HT-29 (cell line): ENCODE results near the gene UNC13B. TPM values are rescaled to one million over a fixed set of nuclear protein-coding genes. Genes with fewer than 3 reads are reported as not detected.

Experiments used
- DNase-seq: peaks from one replicate; pipeline ENCODE4 v3.0.0-alpha.2; 2015; ENCODE audit warnings: low spot score
- total RNA-seq: library from RNA; depleted of rRNA; stranded (reverse); fragments of >200 nt; shearing (Covaris generic); gene quantifications from 2 replicates; pipeline ENCODE4 v1.2.3, GENCODE V29; 2014

Gene UNC13B
- total RNA-seq, 1 experiment from 2014 or later, result 11.8 TPM

GRCh38 chr9:35273591-35273990 is 111.8 kb downstream of the UNC13B start:
- no peak for DNase-seq

GRCh38 chr9:35274993-35275392 is 113.2 kb downstream of the UNC13B start:
- DNase-seq, result no peak

- no peak for DNase-seq
Measured at GRCh38 chr9:35277171-35277520, 115.3 kb downstream of the UNC13B start.

- DNase-seq, result no peak
Measured at GRCh38 chr9:35277628-35278359, 116.0 kb downstream of the UNC13B start.

- no peak for DNase-seq
Measured at GRCh38 chr9:35279946-35280345, 118.1 kb downstream of the UNC13B start.

GRCh38 chr9:35280399-35280798 is 118.6 kb downstream of the UNC13B start:
- no peak for DNase-seq

- DNase-seq, result no peak
Measured at GRCh38 chr9:35285731-35286130, 123.9 kb downstream of the UNC13B start.

- no peak for DNase-seq
Measured at GRCh38 chr9:35286381-35286780, 124.6 kb downstream of the UNC13B start.

GRCh38 chr9:35287987-35288632 is 126.3 kb downstream of the UNC13B start:
- DNase-seq, result no peak

GRCh38 chr9:35288778-35289177 is 127.0 kb downstream of the UNC13B start:
- no peak for DNase-seq

GRCh38 chr9:35293376-35293964 is 131.7 kb downstream of the UNC13B start:
- DNase-seq, result no peak

GRCh38 chr9:35294066-35294465 is 132.3 kb downstream of the UNC13B start:
- no peak for DNase-seq

- no peak for DNase-seq
Measured at GRCh38 chr9:35294556-35294955, 132.7 kb downstream of the UNC13B start.

GRCh38 chr9:35295369-35296036 is 133.7 kb downstream of the UNC13B start:
- no peak for DNase-seq

- no peak for DNase-seq
Measured at GRCh38 chr9:35303567-35303966, 141.8 kb downstream of the UNC13B start.

GRCh38 chr9:35306283-35306682 is 144.5 kb downstream of the UNC13B start:
- no peak for DNase-seq

GRCh38 chr9:35308316-35308715 is 146.5 kb downstream of the UNC13B start:
- DNase-seq, result no peak

- DNase-seq, result no peak
Measured at GRCh38 chr9:35311891-35312639, 150.3 kb downstream of the UNC13B start.

- no peak for DNase-seq
Measured at GRCh38 chr9:35313460-35313859, 151.7 kb downstream of the UNC13B start.

GRCh38 chr9:35313916-35314315 is 152.1 kb downstream of the UNC13B start:
- DNase-seq, result no peak

- no peak for DNase-seq
Measured at GRCh38 chr9:35318741-35319140, 156.9 kb downstream of the UNC13B start.
